ENCODE results near the gene ROS1.

The ROS1 gene

DNA sequence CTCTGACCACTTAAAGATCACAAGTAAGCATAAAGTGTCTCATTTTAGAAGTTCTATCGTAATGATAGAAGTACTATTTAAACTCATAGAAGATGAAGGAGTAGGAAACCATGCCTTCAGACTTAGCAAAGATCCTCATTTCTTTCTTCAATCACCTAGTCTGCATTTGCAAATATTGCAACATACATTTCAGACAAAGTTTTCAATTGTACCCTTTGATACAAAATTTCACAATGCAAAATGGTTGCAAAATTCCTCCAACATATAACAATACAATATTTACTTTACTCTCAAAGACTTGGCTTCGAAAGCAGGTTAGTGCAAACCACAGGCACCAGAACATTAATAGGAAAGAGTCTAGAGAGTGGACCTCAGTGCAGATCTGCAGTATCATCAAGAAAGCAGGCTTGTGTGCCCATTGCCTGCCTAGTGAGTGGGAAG, 16.1 kb upstream of the ROS1 start:
- no peak for DNase-seq (ENCODE audit: low read depth, low spot score)

GRCh38 chr6:117440706-117441525, 15.2 kb upstream of the ROS1 start:
- DNase-seq (ENCODE audit: low read depth, low spot score): no peak

GRCh38 chr6:117432273-117432672, 6.5 kb upstream of the ROS1 start:
- no peak for DNase-seq (ENCODE audit: low read depth, low spot score)

DNA sequence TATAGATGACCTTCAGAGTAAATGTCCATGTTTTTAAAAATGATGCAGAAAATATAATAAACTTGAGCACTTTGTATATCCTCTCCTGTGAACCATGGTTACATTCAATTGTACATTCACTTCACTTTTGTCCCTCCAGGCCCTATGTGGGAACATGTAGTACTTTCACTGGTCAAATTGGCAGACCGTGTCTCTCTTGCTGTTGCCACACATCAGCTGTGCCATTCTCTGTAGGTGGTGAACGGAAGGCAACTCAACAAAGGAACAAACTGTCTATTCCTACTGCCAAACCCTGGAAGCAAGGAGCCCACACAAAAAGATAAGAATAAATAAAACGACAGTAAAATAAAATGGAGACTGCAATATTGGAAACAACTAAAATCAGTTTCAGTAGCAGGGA, 2.0 kb downstream of the ROS1 start:
- no peak for DNase-seq (ENCODE audit: low read depth, low spot score)

- DNase-seq (ENCODE audit: low read depth, low spot score): no peak
These were observed 7.4 kb downstream of the ROS1 start for GRCh38 chr6:117418320-117418719.

DNA sequence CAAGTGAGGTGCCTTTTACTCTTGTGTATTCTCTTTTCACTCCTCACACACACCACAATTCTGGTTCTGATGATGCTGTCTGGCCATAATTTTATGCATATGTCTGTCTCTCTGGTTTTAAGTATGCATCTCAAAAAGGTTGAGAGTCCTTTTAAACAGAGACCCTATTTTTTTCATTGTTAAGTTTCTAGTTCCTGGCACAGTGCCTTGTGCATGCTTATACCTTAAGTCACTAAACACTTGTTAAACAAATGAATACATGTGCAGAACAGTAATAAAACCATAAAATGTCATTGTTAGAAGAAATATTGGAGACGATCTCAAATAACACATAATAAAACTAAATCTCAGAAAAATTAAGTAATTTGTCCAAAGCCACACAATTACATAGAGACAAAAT, 7.9 kb downstream of the ROS1 start:
- DNase-seq (ENCODE audit: low read depth, low spot score): no peak

- no peak for DNase-seq (ENCODE audit: low read depth, low spot score)
These were observed 11.0 kb downstream of the ROS1 start for GRCh38 chr6:117414770-117415169.

- no peak for DNase-seq (ENCODE audit: low read depth, low spot score)
These were observed 14.3 kb downstream of the ROS1 start for GRCh38 chr6:117411474-117411873.

- no peak for DNase-seq (ENCODE audit: low read depth, low spot score)
These were observed 15.9 kb downstream of the ROS1 start for GRCh38 chr6:117409863-117410262.

DNA sequence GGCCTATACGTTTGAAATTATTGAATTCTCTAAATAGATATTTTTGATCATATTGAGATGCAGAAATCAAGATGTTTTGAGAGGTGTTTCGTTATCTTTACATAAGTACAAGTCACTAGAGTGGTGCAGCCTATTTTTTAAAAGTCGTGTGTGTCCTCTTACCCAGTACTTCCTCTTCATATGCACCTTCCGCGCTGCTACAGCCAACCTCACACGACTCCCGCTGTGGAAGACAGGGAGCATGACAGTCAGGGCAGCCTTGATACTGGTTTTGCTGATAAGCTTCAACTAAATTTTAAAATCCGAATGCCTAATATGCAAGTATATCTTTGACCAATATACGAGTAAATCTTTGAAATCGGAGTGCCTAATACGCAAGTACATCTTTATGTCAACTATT, 16.3 kb downstream of the ROS1 start:
- DNase-seq (ENCODE audit: low read depth, low spot score): no peak

GRCh38 chr6:117404548-117404947, 21.2 kb downstream of the ROS1 start:
- DNase-seq (ENCODE audit: low read depth, low spot score): no peak

DNA sequence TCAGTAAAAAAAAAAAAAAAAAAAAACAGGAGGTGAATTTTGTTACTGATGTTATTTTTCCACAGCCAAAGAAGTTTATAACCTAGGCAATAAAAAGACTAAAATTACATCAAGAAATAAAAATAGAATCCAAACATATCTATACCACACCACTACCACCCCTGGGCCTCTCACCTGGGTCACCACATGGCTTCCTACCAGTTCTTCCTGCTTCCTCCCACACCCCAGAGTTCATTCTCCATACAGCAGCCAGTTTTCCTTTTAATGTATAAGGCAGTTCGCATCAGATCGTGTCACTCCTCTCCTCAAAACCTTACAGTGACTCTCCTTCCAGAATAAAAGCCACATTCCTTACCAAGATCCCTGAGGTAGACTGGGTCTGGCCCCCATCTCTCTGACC, 23.9 kb downstream of the ROS1 start:
- no peak for DNase-seq (ENCODE audit: low read depth, low spot score)

DNA sequence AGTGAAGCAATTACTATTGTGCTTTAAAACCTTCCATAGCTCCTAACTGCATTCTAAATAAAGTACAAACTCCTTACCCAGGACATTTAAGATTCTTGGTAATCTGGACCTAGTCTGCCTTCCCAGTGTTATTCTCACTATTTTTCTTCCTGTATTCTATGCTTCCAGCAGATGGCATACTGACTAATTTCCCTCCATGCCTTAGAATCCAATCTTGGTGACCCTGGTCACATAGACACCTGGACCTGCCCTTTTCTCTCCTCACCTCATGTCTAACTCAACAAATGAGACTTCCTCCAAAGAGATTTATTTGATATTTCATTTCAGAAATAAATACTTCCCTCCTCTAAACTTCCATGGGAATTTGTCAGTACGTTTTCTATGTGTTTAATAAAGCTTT, 25.8 kb downstream of the ROS1 start:
- no peak for DNase-seq (ENCODE audit: low read depth, low spot score)

DNA sequence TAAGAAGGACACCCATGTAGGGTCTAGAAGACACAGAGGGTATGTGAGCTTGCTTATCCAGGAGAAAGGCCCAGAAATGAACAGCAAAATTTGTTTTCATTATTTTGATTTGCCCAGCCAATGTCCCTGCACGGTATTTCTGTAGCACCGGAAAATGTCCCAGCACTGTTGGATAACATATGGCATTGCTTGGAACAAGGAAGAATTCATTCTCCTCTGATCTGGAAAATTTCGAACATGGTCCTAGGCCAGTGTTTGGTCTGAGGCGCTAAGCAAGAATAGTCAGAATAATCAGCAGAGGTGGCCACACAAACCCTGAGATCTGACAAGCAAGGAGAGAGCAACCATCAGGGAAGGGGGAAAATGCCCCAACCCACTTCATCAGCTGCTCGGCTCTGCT, 26.6 kb downstream of the ROS1 start:
- no peak for DNase-seq (ENCODE audit: low read depth, low spot score)

DNA sequence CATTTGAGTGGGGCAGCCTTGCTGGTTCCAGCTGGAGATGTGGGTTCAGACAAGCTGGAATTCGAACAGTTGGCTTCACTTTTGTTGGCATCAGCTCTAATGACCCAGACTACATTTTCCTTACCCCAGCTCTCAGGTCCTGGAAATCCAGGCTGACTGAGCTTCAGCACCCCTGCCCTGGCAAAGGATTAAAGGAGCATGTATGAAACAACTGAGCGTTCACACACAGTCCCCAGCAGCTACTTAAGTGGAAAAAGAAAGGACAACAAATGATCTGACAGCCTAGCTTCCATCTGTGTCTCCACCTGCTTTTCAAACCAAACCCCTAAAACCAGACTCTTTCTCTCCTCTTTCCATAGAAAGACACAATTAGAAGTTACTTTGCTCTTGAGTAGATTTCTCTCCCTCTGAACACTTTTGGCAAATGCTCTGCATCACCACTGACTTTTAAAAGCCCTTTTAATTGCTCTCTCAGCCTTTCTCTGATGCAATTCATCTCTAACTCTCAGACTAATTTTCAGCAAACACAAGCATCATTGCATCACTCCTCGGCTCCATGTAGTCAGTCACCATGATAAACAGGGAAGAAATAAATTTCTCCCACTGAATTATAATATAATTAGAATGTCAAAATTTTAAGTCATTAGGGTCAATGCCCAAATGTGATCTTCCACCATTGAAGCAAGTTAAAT, 28.1 kb downstream of the ROS1 start:
- DNase-seq (ENCODE audit: low read depth, low spot score): no peak

DNA sequence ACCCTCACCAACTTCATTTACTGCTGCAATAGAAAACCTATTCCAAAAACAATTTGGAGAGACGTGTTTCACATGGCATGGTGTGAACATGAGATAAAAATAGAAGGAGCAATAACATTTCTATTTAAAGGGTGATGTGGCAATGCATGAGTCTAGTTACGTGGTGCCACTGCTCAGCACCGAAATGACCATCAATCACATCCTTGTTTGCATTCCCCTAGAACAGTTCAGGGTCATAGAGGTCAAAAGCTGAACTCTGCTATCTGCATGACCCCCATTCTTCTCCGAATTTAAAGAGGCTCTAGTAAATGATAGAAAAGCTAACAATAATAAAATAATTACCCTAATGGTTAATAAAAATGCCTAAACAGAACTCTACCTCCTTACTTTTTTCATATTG, 29.5 kb downstream of the ROS1 start:
- no peak for DNase-seq (ENCODE audit: low read depth, low spot score)

DNA sequence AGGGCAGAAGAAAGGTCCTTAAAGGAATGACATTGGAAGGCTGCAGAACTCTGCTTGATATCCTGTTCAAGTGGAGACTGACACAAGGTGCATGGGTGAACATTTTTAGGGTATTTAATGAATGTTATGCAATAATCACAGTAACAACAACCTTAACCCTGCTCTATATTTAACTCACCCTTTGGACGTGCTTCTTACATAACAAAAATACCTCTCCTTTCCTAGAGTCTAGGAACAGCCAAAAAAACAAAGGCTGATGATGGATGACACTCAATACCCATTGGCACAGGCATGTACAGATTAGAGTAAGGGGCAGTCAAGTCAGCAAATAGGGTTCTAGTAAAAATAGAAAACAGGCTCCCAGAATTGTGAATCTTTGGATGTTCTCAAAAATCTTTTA, 30.6 kb downstream of the ROS1 start:
- DNase-seq (ENCODE audit: low read depth, low spot score): no peak

GRCh38 chr6:117393045-117393444, 32.7 kb downstream of the ROS1 start:
- DNase-seq (ENCODE audit: low read depth, low spot score): no peak

- no peak for DNase-seq (ENCODE audit: low read depth, low spot score)
These were observed 33.7 kb downstream of the ROS1 start for GRCh38 chr6:117391874-117392583.

DNA sequence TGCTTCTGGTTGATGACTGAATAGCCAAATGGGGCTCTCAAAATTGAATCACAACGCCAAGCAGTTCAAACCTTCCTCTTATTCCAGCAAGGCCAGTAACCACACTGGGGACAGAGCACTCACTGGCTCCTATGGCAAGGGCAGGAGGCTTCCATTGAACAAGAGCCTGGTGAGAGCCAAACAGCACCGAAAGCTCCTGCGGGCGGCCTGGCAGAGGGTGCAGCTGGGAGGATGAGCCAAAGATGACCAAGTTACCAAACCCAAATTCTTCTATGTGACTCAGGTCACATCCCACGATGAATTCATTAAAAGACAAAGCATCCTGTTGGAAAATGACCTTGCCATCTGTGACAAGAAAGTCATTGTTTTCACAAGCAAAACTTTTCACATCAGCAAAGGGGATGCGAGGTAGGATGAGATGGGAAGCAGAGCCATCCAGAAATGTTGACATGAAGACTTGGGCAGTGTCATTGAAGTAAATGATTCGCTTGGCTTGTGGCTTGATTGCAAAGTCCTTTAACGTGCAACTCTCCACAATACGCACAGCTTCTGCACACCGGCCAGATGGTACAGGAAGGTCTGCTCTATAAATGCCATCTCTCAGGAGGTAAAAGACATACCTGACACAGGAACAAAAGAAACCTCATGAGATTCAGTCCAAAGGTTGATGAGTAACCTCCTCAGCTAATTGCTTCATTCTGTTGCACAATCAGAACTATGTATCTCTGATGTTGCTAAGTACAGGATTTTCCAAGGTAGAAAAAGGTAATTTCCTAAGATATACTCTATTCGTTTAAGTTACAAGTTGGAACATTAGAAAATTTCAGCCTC, 36.3 kb downstream of the ROS1 start:
- DNase-seq (ENCODE audit: low read depth, low spot score): no peak

GRCh38 chr6:117387454-117387974, 38.2 kb downstream of the ROS1 start:
- DNase-seq (ENCODE audit: low read depth, low spot score): no peak
